ENCODE results near the gene CGB3.

CGB3 gene

GRCh38 chr19:49017041-49017665 lies 7.0 kb downstream of the CGB3 start, which contains the start of gene LHB:
LHB (minus strand) TSS chr19:49017091; CDS start chr19:49017081, 10 bp downstream.
- Histone ChIP-seq H3K4me3 (ENCODE audit: low read length in 2 of 2) (peak within 1 kb of the TSS; percentile 59 to 65), H3K27ac (ENCODE audit: low read depth in 2 of 2, low read length in 2 of 2) (no peak within 1 kb of the TSS), H3K36me3 (ENCODE audit: control insufficient read depth in 2 of 2, insufficient read depth in 2 of 2, low read length in 2 of 2) (peaks cover 19 to 25% of the 10 kb centered on the region in 2 donors), H3K9ac (ENCODE audit: low read depth in 1 of 2, low read length in 2 of 2) (no peak within 1 kb of the TSS), H3K27me3 (ENCODE audit: control insufficient read depth in 2 of 2, insufficient read depth in 2 of 2, low read length in 2 of 2) (peaks cover 6 to 18% of the 10 kb centered on the region in 2 donors), H3K9me3 (ENCODE audit: control insufficient read depth in 2 of 2, low read length in 2 of 2) (no peaks in the 10 kb centered on the region), H3K4me1 (ENCODE audit: control insufficient read depth in 2 of 2, insufficient read depth in 2 of 2, low read length in 2 of 2) (peaks cover 9 to 17% of the 10 kb centered on the region in 2 donors)

- Histone ChIP-seq H3K4me3 (ENCODE audit: low read length in 2 of 2) (no peak overlapping the region), H3K27me3 (ENCODE audit: control insufficient read depth in 2 of 2, insufficient read depth in 2 of 2, low read length in 2 of 2) (peaks cover 6 to 14% of the 10 kb centered on the region in 2 donors), H3K27ac (ENCODE audit: low read depth in 2 of 2, low read length in 2 of 2) (no peak overlapping the region), H3K4me1 (ENCODE audit: control insufficient read depth in 2 of 2, insufficient read depth in 2 of 2, low read length in 2 of 2) (peaks cover 9 to 17% of the 10 kb centered on the region in 2 donors), H3K9me3 (ENCODE audit: control insufficient read depth in 2 of 2, low read length in 2 of 2) (no peaks in the 10 kb centered on the region), H3K9ac (ENCODE audit: low read depth in 1 of 2, low read length in 2 of 2) (no peak overlapping the region), H3K36me3 (ENCODE audit: control insufficient read depth in 2 of 2, insufficient read depth in 2 of 2, low read length in 2 of 2) (peaks cover 23 to 32% of the 10 kb centered on the region in 2 donors)
Observed at GRCh38 chr19:49016067-49016839, 7.9 kb downstream of the CGB3 start.

- Histone ChIP-seq H3K4me3 (ENCODE audit: low read length in 2 of 2) (no peak overlapping the region), H3K9ac (ENCODE audit: low read depth in 1 of 2, low read length in 2 of 2) (no peak overlapping the region), H3K27me3 (ENCODE audit: control insufficient read depth in 2 of 2, insufficient read depth in 2 of 2, low read length in 2 of 2) (peaks cover 0 to 4% of the 10 kb centered on the region in 2 donors), H3K9me3 (ENCODE audit: control insufficient read depth in 2 of 2, low read length in 2 of 2) (no peaks in the 10 kb centered on the region), H3K27ac (ENCODE audit: low read depth in 2 of 2, low read length in 2 of 2) (no peak overlapping the region), H3K4me1 (ENCODE audit: control insufficient read depth in 2 of 2, insufficient read depth in 2 of 2, low read length in 2 of 2) (peaks cover 9 to 17% of the 10 kb centered on the region in 2 donors), H3K36me3 (ENCODE audit: control insufficient read depth in 2 of 2, insufficient read depth in 2 of 2, low read length in 2 of 2) (peaks cover 36 to 37% of the 10 kb centered on the region in 2 donors)
Observed at GRCh38 chr19:49014870-49015255, 9.3 kb downstream of the CGB3 start.

GRCh38 chr19:49014123-49014869 lies 9.8 kb downstream of the CGB3 start:
- Histone ChIP-seq H3K9ac (ENCODE audit: low read depth in 1 of 2, low read length in 2 of 2) (no peak overlapping the region), H3K36me3 (ENCODE audit: control insufficient read depth in 2 of 2, insufficient read depth in 2 of 2, low read length in 2 of 2) (peaks cover 41 to 42% of the 10 kb centered on the region in 2 donors), H3K4me1 (ENCODE audit: control insufficient read depth in 2 of 2, insufficient read depth in 2 of 2, low read length in 2 of 2) (peaks cover 5 to 15% of the 10 kb centered on the region in 2 donors), H3K27me3 (ENCODE audit: control insufficient read depth in 2 of 2, insufficient read depth in 2 of 2, low read length in 2 of 2) (peaks cover 0 to 4% of the 10 kb centered on the region in 2 donors), H3K4me3 (ENCODE audit: low read length in 2 of 2) (no peak overlapping the region), H3K27ac (ENCODE audit: low read depth in 2 of 2, low read length in 2 of 2) (no peak overlapping the region), H3K9me3 (ENCODE audit: control insufficient read depth in 2 of 2, low read length in 2 of 2) (no peaks in the 10 kb centered on the region)

- H3K4me1 ChIP-seq (ENCODE audit: control insufficient read depth in 2 of 2, insufficient read depth in 2 of 2, low read length in 2 of 2) = no peaks in the 10 kb centered on the region
- no peak overlapping the region for H3K4me3 ChIP-seq (ENCODE audit: low read length in 2 of 2)
- no peak overlapping the region for H3K27ac ChIP-seq (ENCODE audit: low read depth in 2 of 2, low read length in 2 of 2)
- no peaks in the 10 kb centered on the region for H3K27me3 ChIP-seq (ENCODE audit: control insufficient read depth in 2 of 2, insufficient read depth in 2 of 2, low read length in 2 of 2)
- H3K36me3 ChIP-seq (ENCODE audit: control insufficient read depth in 2 of 2, insufficient read depth in 2 of 2, low read length in 2 of 2) = peaks cover 53 to 55% of the 10 kb centered on the region in 2 donors
- no peak overlapping the region for H3K9ac ChIP-seq (ENCODE audit: low read depth in 1 of 2, low read length in 2 of 2)
- H3K9me3 ChIP-seq (ENCODE audit: control insufficient read depth in 2 of 2, low read length in 2 of 2) = no peaks in the 10 kb centered on the region
Observed at GRCh38 chr19:49011194-49011593, 12.9 kb downstream of the CGB3 start.

- Histone ChIP-seq H3K27me3 (ENCODE audit: control insufficient read depth in 2 of 2, insufficient read depth in 2 of 2, low read length in 2 of 2) (no peaks in the 10 kb centered on the region), H3K4me1 (ENCODE audit: control insufficient read depth in 2 of 2, insufficient read depth in 2 of 2, low read length in 2 of 2) (no peaks in the 10 kb centered on the region), H3K9ac (ENCODE audit: low read depth in 1 of 2, low read length in 2 of 2) (no peak overlapping the region), H3K27ac (ENCODE audit: low read depth in 2 of 2, low read length in 2 of 2) (no peak overlapping the region), H3K9me3 (ENCODE audit: control insufficient read depth in 2 of 2, low read length in 2 of 2) (no peaks in the 10 kb centered on the region), H3K36me3 (ENCODE audit: control insufficient read depth in 2 of 2, insufficient read depth in 2 of 2, low read length in 2 of 2) (peaks cover 51 to 52% of the 10 kb centered on the region in 2 donors), H3K4me3 (ENCODE audit: low read length in 2 of 2) (no peak overlapping the region)
Observed at GRCh38 chr19:49010453-49010852, 13.7 kb downstream of the CGB3 start.

- Histone ChIP-seq H3K27me3 (ENCODE audit: control insufficient read depth in 2 of 2, insufficient read depth in 2 of 2, low read length in 2 of 2) (no peaks in the 10 kb centered on the region), H3K4me3 (ENCODE audit: low read length in 2 of 2) (no peak overlapping the region), H3K4me1 (ENCODE audit: control insufficient read depth in 2 of 2, insufficient read depth in 2 of 2, low read length in 2 of 2) (no peaks in the 10 kb centered on the region), H3K27ac (ENCODE audit: low read depth in 2 of 2, low read length in 2 of 2) (no peak overlapping the region), H3K9ac (ENCODE audit: low read depth in 1 of 2, low read length in 2 of 2) (no peak overlapping the region), H3K9me3 (ENCODE audit: control insufficient read depth in 2 of 2, low read length in 2 of 2) (no peaks in the 10 kb centered on the region), H3K36me3 (ENCODE audit: control insufficient read depth in 2 of 2, insufficient read depth in 2 of 2, low read length in 2 of 2) (peaks cover 50 to 52% of the 10 kb centered on the region in 2 donors)
Observed at GRCh38 chr19:49009828-49010227, 14.3 kb downstream of the CGB3 start.

- no peaks in the 10 kb centered on the region for H3K27me3 ChIP-seq (ENCODE audit: control insufficient read depth in 2 of 2, insufficient read depth in 2 of 2, low read length in 2 of 2)
- no peak overlapping the region for H3K4me3 ChIP-seq (ENCODE audit: low read length in 2 of 2)
- no peak overlapping the region for H3K9ac ChIP-seq (ENCODE audit: low read depth in 1 of 2, low read length in 2 of 2)
- H3K9me3 ChIP-seq (ENCODE audit: control insufficient read depth in 2 of 2, low read length in 2 of 2) = no peaks in the 10 kb centered on the region
- no peaks in the 10 kb centered on the region for H3K4me1 ChIP-seq (ENCODE audit: control insufficient read depth in 2 of 2, insufficient read depth in 2 of 2, low read length in 2 of 2)
- peaks cover 46 to 65% of the 10 kb centered on the region in 2 donors for H3K36me3 ChIP-seq (ENCODE audit: control insufficient read depth in 2 of 2, insufficient read depth in 2 of 2, low read length in 2 of 2)
- H3K27ac ChIP-seq (ENCODE audit: low read depth in 2 of 2, low read length in 2 of 2) = no peak overlapping the region
Observed at GRCh38 chr19:49006905-49007304, 17.2 kb downstream of the CGB3 start.

- Histone ChIP-seq H3K36me3 (ENCODE audit: control insufficient read depth in 2 of 2, insufficient read depth in 2 of 2, low read length in 2 of 2) (peaks cover 39 to 52% of the 10 kb centered on the region in 2 donors), H3K9me3 (ENCODE audit: control insufficient read depth in 2 of 2, low read length in 2 of 2) (no peaks in the 10 kb centered on the region), H3K27ac (ENCODE audit: low read depth in 2 of 2, low read length in 2 of 2) (no peak overlapping the region)
Observed at GRCh38 chr19:49004964-49005614, 19.0 kb downstream of the CGB3 start.

More at GRCh38 chr19:49004964-49005614, 19.0 kb downstream of the CGB3 start:
- Histone ChIP-seq H3K4me3 (ENCODE audit: low read length in 2 of 2) (no peak overlapping the region), H3K27me3 (ENCODE audit: control insufficient read depth in 2 of 2, insufficient read depth in 2 of 2, low read length in 2 of 2) (no peaks in the 10 kb centered on the region), H3K4me1 (ENCODE audit: control insufficient read depth in 2 of 2, insufficient read depth in 2 of 2, low read length in 2 of 2) (no peaks in the 10 kb centered on the region), H3K9ac (ENCODE audit: low read depth in 1 of 2, low read length in 2 of 2) (no peak overlapping the region)

Data from mucosa of rectum (tissue), 2 donors.